Neural cell (in vitro differentiated cells): ENCODE measurements around the gene CDCP2.
A peak's percentile ranks its signal among the peaks of the same experiment; 100 is the strongest.

Experiments used
- EP300 ChIP-seq: fragments of 450-650 bp; conservative IDR thresholded peaks from 2 replicates; pipeline ENCODE4 v1.6.1; 2014; ENCODE audit warnings: antibody characterized with exemption, mild to moderate bottlenecking, moderate library complexity; ENCODE audit not compliant: poor library complexity, severe bottlenecking
- EZH2 ChIP-seq: fragments of 200-600, 300-800 bp; shearing (Covaris generic), sonication (generic); IDR thresholded peaks from 2 replicates; pipeline ENCODE4 v1.6.1; 2014; ENCODE audit warnings: antibody characterized with exemption, low read length, borderline replicate concordance, mild to moderate bottlenecking; ENCODE audit not compliant: insufficient read depth, poor library complexity, severe bottlenecking
- MXI1 ChIP-seq: fragments of 450-650 bp; conservative IDR thresholded peaks from 2 replicates; pipeline ENCODE4 v1.6.1; 2014; ENCODE audit warnings: antibody characterized with exemption, mild to moderate bottlenecking; ENCODE audit not compliant: poor library complexity, severe bottlenecking
- POLR2AphosphoS5 ChIP-seq: IDR thresholded peaks from 2 replicates; pipeline ENCODE4 v1.6.1; 2012
- RAD21 ChIP-seq: fragments of 450-650 bp; conservative IDR thresholded peaks from 2 replicates; pipeline ENCODE4 v1.6.1; 2014; ENCODE audit warnings: antibody characterized with exemption, mild to moderate bottlenecking, moderate library complexity
- TAF1 ChIP-seq: IDR thresholded peaks from 2 replicates; pipeline ENCODE4 v1.6.1; 2012; ENCODE audit warnings: low read depth
- TF ChIP-seq, protein P1 (sequence below): fragments of 450-650 bp; IDR thresholded peaks from 2 replicates; pipeline ENCODE4 v1.5.1; 2014; ENCODE audit warnings: antibody characterized with exemption, mild to moderate bottlenecking, moderate library complexity; ENCODE audit not compliant: poor library complexity, severe bottlenecking
- TF ChIP-seq, protein P2 (sequence below): IDR thresholded peaks from 2 replicates; pipeline ENCODE4 v1.6.1; 2012; ENCODE audit warnings: borderline replicate concordance

DNA sequence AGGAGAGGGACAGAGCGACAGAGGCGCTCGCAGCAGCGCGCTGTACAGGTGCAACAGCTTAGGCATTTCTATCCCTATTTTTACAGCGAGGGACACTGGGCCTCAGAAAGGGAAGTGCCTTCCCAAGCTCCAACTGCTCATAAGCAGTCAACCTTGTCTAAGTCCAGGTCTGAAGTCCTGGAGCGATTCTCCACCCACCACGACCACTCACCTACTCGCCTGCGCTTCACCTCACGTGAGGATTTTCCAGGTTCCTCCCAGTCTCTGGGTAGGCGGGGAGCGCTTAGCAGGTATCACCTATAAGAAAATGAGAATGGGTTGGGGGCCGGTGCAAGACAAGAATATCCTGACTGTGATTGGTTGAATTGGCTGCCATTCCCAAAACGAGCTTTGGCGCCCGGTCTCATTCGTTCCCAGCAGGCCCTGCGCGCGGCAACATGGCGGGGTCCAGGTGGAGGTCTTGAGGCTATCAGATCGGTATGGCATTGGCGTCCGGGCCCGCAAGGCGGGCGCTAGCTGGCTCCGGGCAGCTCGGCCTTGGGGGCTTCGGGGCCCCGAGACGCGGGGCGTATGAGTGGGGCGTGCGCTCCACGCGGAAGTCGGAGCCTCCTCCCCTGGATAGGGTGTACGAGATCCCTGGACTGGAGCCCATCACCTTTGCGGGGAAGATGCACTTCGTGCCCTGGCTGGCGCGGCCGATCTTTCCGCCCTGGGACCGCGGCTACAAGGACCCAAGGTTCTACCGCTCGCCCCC, 47.1 kb upstream of the CDCP2 start, which contains the start of the genes CYB5RL and MRPL37:
- TF ChIP-seq, protein P1, sequence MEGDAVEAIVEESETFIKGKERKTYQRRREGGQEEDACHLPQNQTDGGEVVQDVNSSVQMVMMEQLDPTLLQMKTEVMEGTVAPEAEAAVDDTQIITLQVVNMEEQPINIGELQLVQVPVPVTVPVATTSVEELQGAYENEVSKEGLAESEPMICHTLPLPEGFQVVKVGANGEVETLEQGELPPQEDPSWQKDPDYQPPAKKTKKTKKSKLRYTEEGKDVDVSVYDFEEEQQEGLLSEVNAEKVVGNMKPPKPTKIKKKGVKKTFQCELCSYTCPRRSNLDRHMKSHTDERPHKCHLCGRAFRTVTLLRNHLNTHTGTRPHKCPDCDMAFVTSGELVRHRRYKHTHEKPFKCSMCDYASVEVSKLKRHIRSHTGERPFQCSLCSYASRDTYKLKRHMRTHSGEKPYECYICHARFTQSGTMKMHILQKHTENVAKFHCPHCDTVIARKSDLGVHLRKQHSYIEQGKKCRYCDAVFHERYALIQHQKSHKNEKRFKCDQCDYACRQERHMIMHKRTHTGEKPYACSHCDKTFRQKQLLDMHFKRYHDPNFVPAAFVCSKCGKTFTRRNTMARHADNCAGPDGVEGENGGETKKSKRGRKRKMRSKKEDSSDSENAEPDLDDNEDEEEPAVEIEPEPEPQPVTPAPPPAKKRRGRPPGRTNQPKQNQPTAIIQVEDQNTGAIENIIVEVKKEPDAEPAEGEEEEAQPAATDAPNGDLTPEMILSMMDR: no peak
- TF ChIP-seq EZH2 (no peak), RAD21 (peak; percentile 53), TAF1 (peak; percentile 47), POLR2AphosphoS5 (peak; percentile 85), EP300 (peak; percentile 23), MXI1 (peak; percentile 93)
- TF ChIP-seq, protein P2, sequence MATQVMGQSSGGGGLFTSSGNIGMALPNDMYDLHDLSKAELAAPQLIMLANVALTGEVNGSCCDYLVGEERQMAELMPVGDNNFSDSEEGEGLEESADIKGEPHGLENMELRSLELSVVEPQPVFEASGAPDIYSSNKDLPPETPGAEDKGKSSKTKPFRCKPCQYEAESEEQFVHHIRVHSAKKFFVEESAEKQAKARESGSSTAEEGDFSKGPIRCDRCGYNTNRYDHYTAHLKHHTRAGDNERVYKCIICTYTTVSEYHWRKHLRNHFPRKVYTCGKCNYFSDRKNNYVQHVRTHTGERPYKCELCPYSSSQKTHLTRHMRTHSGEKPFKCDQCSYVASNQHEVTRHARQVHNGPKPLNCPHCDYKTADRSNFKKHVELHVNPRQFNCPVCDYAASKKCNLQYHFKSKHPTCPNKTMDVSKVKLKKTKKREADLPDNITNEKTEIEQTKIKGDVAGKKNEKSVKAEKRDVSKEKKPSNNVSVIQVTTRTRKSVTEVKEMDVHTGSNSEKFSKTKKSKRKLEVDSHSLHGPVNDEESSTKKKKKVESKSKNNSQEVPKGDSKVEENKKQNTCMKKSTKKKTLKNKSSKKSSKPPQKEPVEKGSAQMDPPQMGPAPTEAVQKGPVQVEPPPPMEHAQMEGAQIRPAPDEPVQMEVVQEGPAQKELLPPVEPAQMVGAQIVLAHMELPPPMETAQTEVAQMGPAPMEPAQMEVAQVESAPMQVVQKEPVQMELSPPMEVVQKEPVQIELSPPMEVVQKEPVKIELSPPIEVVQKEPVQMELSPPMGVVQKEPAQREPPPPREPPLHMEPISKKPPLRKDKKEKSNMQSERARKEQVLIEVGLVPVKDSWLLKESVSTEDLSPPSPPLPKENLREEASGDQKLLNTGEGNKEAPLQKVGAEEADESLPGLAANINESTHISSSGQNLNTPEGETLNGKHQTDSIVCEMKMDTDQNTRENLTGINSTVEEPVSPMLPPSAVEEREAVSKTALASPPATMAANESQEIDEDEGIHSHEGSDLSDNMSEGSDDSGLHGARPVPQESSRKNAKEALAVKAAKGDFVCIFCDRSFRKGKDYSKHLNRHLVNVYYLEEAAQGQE: peak; percentile 29
